GM12801 (cell line): ENCODE data around the gene PACSIN1.

Experiments used
- TF ChIP-seq, protein P1 (sequence below): IDR thresholded peaks from one replicate; pipeline ENCODE4 v1.5.1; 2011; ENCODE audit warnings: control low read depth; ENCODE audit not compliant: insufficient read length; ENCODE audit errors: extremely low read depth

Gene PACSIN1

DNA sequence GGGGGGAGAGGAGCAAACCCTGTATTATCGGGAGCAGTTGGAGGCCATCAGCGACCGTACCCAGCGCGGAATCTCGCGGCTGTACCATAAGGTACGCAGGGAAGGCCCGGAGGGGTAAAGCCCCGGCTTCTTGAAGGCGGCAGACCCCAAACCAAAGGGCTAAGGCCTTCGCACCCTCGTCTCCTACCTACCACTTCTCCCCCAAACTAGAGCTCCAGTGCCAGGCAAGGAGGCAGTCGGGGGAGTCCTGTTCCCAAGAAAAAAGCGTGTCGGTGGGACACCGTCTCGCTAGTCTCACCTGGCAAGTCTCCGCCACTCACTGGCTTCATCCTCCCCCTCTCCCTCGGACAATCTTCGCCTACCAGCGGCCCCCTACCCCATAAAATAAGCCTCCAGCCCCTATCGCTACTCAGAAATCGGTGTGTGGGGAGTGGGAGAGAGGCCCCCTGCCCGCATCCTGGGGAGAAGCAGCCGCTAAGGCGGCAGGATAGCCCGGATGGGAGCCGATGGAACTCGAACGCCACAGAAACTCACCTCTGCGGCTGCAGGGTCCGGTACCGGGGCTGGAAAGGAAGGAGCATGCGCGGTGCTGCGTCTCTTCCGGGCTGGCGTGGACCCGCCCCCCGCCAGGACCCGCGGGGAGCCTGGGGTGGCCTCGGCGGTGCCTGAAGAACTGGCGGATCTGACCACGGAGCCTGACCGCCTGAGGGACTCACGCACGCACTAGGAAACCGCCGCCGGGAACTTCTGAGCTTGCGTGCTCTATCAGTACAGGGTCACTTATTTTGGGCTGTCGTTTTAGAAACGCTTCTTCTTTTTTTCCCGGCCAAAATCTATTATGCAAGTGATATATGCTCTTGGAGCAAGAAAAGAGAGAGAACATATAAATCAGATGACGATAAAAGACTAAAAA, 40.1 kb upstream of the PACSIN1 start, which contains the start of gene RPS10:
Gene RPS10 (minus strand): TSS at position 572 of the 913 bp plus-strand sequence. CDS start 848 bp downstream, outside the sequence.
- TF ChIP-seq, protein P1, sequence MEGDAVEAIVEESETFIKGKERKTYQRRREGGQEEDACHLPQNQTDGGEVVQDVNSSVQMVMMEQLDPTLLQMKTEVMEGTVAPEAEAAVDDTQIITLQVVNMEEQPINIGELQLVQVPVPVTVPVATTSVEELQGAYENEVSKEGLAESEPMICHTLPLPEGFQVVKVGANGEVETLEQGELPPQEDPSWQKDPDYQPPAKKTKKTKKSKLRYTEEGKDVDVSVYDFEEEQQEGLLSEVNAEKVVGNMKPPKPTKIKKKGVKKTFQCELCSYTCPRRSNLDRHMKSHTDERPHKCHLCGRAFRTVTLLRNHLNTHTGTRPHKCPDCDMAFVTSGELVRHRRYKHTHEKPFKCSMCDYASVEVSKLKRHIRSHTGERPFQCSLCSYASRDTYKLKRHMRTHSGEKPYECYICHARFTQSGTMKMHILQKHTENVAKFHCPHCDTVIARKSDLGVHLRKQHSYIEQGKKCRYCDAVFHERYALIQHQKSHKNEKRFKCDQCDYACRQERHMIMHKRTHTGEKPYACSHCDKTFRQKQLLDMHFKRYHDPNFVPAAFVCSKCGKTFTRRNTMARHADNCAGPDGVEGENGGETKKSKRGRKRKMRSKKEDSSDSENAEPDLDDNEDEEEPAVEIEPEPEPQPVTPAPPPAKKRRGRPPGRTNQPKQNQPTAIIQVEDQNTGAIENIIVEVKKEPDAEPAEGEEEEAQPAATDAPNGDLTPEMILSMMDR = no peak

DNA sequence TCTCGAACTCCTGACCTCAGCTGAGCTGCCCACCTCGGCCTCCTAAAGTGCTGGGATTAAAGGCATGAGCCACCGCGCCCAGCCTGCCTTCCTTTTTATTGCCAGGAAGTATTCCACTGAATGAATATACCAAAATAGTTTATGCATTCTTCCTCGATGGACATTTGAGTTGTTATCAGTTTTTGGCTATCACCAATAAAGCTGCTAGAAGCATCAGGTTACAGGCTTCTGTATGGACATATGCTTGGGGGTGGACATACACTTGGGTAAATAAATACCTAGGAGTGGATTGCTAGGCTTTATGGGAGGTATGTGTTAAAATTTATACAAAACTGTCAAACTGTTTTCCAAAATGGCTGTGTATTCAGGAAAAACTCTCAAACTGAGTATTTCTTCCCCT, 30.0 kb upstream of the PACSIN1 start:
- TF ChIP-seq, protein P1 = no peak

DNA sequence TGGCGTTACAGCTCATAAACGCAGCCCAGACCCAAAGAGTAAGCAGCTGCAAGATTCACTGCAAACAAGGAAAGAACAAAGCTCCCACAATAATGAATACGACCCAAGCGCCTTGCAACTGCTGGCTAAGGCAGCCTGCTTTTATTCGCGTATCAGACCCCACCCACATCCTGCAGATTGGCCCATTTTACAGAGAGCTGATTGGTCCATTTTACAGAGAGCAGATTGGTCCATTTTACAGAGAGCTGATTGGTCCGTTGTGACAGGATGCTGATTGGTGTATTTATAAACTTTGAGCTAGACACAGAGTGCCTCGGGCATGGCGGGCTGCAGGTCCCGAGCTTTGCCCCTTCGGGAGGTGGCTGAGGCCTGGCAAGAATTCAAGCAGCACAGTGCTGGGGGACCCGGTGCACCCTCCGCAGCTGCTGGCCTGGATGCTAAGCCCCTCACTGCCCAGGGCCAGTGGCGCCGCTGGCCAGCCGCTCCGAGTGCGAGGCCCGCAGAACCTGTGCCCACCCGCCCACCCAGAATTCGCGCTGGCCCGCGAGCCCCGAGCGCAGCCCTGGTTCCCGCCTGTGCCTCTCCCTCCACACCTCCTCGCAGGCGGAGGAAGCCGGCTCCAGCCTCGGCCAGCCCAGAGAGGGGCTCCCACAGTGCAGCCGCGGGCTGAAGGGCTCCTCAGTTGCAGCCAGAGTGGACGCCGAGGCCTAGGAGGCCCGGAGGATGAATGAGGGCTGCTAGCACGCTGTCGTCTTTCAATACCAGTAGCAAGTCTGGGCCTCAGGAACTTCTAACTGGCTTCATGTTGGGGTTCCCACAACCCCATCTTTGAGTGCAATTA, 28.9 kb upstream of the PACSIN1 start:
- TF ChIP-seq, protein P1 = no peak

DNA sequence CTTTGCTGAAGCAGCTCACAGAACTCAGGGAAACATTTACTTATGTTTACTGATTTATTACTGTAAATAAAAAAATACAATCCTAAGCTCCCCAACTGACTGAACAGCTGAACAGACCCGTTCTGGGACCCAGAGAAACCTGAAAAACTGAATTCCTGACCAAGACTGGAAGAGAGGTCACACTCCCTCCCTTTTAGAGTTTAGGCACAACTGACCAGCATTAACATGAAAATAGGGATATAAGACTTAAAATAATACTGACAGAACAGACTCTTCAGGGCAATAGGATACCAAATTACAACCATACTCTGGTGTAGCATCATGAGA, 28.3 kb upstream of the PACSIN1 start:
- TF ChIP-seq, protein P1 = no peak

DNA sequence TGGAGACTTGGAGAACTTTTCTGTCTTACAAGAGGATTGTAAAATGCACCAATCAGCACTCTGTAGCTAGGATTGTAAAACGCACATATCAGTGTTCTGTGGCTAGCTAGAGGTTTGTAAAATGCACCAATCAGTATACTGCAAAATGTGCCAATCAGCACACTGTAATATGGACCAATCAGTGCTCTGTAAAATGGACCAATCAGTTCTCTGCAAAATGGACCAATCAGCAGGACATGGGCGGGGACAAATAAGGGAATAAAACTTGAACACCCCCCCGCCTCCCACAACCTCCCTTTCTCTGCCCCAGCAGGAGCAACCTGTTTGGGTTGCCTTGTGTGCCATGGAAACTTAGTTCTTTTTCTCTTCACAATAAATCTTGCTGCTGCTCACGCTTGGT, 27.2 kb upstream of the PACSIN1 start:
- TF ChIP-seq, protein P1 = no peak

DNA sequence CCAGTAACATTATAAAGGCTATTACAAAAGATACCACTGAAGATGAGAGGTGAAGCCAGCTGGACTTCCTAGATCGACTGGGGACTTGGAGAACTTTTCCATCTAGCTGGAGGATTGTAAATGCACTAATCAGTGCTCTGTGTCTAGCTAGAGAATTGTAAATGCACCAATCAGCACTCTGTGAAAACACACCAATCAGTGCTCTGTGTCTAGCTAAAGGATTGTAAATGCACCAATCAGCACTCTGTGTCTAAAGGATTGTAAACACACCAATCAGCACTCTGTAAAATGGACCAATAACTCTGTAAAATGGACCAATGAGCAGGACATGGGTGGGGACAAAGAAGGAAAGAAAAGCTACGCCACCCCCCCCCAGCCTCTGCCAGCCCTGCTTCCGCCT, 26.4 kb upstream of the PACSIN1 start:
- TF ChIP-seq, protein P1 = no peak

DNA sequence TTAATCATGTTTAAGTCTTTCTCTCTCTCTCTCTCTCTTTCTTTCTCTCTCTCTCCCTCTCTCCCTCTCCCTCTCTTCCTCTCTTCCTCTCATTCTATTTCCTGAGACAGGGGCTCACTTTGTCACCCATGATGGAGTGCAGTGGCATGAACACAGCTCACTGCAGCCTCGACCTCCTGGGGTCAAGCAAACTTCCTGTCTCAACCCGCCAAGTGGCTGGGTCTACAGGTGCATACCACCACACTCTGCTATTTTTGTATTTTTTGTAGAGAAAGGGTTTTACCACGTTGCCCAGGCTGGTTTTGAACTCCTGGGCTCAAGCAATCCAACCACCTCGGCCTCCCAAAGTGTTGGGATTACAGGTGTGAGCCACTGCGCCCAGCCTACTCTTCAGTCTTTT, 24.4 kb upstream of the PACSIN1 start:
- TF ChIP-seq, protein P1 = no peak
